Measurements from ENCODE around the gene NCOA3.

NCOA3 gene

GRCh38 chr20:47605673-47606413 lies 104.2 kb downstream of the NCOA3 start:
- DNase-seq: no peak

DNA sequence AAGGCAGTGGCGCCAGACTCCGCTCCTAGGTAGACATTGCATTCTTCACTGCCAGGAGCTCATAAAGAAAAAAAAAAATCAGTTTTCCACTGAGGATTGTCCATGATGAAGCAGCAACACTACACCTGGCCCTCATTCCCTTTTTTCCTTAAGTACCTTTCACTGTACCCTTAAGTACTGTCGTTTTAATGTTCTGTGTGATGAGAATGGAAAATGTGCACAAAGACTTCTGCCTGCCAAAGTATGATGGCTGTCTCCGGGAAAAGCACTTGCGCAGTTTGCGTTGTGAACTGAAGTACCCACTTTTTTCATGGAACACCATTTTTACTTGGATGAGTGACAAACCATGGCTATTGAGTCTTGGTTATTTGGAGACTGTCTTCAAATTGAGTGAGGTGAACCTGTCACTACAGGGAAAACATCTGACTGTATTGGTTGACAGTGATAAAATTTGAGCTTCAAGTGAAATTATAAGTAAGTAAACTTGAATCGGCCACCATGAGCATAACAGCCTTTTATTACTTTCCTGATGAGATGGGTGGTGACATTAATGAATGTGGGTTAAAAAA lies 104.8 kb downstream of the NCOA3 start:
- no peak for DNase-seq

DNA sequence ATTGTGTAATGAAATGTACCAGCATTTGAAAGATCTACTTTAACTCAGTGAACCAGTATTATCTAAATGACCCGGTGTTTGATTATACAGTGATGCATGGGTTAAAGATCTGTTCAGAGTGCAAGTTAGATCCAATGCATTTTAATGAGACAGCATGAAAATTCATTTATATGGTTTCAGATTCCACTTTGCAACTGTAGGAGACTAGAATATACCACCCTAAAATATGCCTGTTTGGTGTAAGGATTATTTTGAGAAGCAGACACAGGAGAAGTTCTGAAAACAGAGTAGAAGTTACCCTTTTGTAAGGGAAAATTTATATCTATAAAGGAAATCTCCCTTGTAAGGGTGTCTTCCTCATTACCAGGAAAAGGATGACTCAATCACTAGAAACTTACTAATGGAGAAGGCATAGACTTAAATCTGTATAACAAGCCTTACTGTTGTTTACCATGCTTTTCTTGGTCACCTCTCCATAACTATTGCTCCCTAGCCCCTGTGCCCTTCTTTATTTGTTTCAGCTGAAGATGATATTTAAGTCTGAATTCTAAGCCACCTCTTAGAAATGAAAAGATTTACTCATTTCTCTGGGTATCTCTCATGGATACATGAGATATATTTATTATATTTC lies 105.4 kb downstream of the NCOA3 start:
- DNase-seq: no peak

DNA sequence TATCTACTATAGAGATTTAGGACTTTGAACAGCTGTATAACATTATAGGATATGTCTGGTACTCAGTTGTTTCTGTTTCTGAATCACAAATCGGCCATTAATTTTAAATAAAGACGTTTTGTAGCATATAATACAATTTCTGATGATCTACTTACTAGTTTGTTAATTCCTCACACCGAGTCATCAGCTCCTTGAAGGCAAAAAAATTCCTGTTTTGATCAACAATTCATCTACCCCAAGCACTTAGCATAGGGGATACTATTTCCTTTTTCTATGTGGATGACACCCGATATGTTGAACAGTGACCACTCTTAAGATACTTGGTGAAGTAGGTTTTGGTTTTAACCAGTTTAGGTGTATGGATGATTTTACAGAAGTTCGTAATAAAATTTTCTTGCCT lies 107.3 kb downstream of the NCOA3 start:
- no peak for DNase-seq

DNA sequence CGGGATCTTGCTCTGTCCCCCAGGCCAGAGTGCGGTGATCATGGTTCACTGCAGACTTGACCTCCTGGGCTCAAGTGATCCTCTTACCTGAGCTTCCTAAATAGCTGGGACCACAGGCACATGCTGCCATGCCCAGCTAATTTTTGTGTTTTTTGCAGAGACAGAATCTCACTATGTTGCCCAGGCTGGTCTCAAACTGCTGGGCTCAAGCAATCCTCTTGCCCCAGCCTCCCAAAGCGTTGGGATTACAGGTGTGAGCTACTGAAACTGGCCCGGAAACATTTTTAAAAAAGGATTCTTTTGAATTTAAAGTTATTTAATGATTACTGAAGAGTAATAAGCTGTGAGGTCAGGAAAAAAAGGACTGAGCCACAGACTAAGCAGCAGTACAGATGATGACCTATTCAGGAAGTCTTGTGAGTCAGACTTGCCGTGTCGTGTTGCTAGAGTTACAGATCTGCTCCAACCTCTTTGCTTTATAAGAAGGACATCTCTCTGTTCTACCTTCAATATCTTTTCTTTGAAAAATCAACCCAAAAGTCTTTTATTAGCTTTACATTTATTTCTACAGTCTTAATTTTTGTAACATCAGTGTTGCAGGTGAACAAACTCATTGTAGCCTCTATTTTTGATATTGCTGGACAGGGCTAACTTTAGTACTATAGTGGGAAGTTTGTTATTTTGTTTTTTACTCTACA lies 108.7 kb downstream of the NCOA3 start:
- DNase-seq: peak; percentile 70 to 78

GRCh38 chr20:47610945-47611250 lies 109.2 kb downstream of the NCOA3 start:
- no peak for DNase-seq

- DNase-seq: no peak
These were observed 110.1 kb downstream of the NCOA3 start for GRCh38 chr20:47611785-47612184.

- no peak for DNase-seq
These were observed 111.0 kb downstream of the NCOA3 start for GRCh38 chr20:47612670-47613069.

DNA sequence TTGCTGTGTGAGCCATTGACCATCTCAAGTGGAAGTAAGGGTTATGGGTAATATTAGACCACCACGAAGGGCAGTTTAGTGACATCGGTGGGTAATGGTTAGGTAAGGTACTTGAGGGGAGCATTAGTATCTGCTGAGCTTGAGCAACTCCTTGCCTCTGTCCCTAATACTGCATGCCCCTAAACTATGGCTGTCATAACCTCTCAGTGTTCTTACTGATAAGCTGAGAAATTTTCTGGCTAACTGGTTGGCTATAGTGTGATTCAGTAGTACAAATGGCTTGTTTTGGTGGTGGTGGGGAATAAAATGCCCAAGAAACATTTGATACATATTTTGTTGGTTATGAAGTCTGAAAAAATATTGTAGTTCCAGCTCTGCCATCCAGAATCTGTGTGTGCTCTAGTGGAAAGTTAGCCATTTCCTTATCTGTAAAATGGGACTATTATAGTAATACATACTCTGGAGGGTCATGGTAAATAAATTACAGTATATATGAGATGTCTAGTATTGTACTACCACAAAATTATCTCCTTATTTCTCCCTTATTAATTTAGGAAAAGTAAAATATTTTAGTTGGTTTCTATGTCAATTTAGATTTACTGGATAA lies 113.1 kb downstream of the NCOA3 start:
- no peak for DNase-seq

GRCh38 chr20:47618479-47618878 lies 116.8 kb downstream of the NCOA3 start:
- DNase-seq: no peak

DNA sequence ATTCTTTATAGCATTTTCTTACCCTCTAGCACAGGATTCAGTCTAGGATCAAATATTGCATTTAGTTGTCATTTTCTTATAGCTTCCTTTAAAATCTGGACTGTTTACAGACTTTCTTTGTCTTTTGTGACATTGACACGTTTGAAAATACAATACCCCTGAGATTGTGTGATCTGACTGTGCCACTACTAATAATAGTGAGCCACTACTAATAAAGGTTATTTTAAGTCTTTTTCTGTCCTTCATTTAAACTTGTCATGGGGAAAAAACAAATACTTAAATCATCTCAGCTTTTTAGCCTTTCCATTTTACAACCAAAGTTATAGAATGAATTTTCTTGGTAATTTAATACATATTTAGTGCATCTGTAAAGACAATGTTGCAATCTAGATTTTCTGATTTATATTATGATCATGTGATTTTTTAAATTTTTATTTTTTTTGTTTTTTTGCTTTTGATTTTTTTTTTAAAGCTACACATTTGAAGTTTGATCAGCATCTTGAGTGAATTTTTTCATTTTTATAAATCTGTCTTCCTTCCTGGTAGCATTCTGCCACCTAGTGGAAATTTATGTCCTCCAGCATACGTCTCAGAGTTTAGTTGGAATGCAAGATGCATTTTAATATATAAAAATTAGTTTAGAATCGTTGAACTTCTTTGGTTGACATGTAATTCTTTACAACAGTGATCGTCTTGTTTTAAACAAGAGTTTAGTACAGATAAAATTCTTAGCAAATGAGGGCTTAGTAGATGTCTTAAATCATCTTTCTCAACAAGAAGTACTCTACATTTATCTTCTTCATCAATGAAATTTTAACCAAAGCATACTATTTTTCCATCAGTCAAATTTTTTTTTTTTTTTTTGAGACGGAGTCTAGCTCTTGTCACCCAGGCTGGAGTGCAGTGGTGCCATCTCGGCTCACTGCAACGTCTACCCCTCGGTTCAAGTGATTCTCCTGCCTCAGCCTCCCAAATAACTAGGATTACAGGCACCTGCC lies 119.4 kb downstream of the NCOA3 start:
- DNase-seq: no peak

- no peak for DNase-seq
These were observed 120.5 kb downstream of the NCOA3 start for GRCh38 chr20:47622118-47622665.

GRCh38 chr20:47623206-47623605 lies 121.5 kb downstream of the NCOA3 start:
- no peak for DNase-seq

GRCh38 chr20:47627540-47627939 lies 125.9 kb downstream of the NCOA3 start:
- DNase-seq: no peak

GRCh38 chr20:47629907-47630306 lies 128.2 kb downstream of the NCOA3 start:
- no peak for DNase-seq

GRCh38 chr20:47631078-47631477 lies 129.4 kb downstream of the NCOA3 start:
- DNase-seq: no peak

GRCh38 chr20:47635256-47635655 lies 133.6 kb downstream of the NCOA3 start:
- no peak for DNase-seq

GRCh38 chr20:47638851-47639250 lies 137.2 kb downstream of the NCOA3 start:
- DNase-seq: no peak

- DNase-seq: no peak
These were observed 140.4 kb downstream of the NCOA3 start for GRCh38 chr20:47642118-47642517.

DNA sequence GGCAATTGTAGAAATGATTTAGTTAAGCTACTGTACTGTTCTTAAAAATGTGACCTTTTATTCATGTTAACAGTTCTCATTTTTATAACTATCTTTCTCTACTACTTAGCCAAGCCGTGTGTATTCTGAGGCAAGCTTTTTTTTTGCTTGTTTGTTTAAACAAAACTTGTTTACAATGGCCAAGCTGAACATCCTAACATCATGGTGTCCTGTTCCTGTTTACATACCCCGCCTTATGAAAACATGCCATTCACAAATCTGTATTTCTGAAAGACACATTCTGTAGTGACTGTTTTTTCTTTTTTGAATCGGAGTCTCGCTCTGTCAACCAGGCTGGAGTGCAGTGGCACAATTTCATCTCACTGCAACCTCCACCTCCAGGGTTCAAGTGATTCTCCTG lies 140.9 kb downstream of the NCOA3 start:
- DNase-seq: no peak

GRCh38 chr20:47645632-47646031 lies 143.9 kb downstream of the NCOA3 start:
- DNase-seq: no peak

DNA sequence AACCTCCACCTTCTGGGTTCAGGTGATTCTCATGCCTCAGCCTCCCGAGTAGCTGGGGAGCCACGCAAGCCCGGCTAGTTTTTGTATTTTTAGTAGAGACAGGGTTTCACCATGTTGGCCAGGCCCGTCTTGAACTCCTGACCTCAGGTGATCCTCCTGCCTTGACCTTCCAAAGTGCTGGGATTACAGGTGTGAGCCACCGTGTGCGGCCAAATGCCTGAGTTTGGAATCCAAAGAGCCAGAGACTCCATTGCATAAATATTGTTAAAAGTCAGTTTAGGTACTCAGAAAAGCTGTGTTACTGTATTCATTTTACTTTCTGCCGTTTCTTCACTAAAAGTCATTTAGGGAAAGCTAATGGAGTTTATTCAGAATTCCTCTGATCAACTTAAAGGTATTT lies 146.3 kb downstream of the NCOA3 start:
- no peak for DNase-seq
